NCI-H2196 (cell line): ENCODE results near the gene ADAD2.
A peak's percentile ranks its signal among the peaks of the same experiment; 100 is the strongest.

ENCODE experiments used
- DNase-seq: peaks from one replicate; lab custom pipeline; 2025; ENCODE audit not compliant: unreplicated experiment; lab: John Stamatoyannopoulos, UW

Gene ADAD2

DNA sequence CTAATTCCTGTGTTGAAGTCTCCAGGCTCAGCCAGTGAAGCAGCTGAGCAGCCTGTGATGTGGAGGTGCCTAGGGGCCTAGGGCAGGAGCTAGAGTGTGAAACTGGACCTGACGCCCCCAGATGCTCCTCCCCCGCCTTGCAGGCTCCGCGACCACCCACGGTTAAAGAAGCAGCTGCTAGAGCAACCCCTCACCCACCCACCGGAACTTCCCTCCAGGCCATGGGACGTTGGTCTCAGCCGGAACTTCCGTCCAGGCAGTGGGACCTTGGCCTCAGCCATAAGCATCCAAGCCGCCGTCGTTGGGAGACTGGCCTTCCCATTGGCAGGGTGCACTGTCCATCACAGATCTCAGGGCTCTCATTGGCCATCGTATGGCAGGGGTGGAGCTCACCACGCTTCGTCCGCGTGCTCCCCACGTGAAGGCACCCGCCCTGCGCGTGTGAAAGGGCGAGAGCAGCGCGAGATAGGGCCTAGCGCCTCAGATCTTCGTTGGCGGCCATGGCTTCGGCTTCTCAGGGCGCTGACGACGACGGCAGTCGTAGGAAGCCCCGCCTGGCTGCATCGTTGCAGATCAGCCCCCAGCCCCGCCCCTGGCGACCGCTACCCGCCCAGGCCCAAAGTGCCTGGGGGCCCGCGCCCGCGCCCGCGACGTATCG lies at the start of gene ADAD2:
TSS of gene ADAD2 (plus strand) at position 427 of the 658 bp plus-strand sequence. CDS start at position 501, 74 bp downstream.
- no peak for DNase-seq

DNA sequence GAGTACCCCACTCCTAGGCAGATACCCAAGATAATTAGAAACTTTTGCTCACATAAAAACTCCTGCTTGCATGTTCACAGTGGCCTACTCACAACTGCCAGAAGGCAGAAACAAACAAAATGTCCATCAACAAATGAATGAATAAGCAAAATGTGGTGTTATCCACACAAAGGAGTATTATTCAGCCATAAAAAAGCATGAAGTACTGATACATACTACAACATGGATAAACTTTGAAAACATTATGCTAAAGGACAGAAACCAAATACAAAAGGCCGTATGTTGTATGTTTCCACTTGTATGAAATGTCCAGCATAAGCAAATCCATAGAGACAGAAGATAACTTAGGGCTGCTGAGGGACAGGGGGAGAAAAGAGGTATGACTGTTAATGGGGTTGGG lies 47.9 kb upstream of the ADAD2 start:
- DNase-seq, result no peak

DNA sequence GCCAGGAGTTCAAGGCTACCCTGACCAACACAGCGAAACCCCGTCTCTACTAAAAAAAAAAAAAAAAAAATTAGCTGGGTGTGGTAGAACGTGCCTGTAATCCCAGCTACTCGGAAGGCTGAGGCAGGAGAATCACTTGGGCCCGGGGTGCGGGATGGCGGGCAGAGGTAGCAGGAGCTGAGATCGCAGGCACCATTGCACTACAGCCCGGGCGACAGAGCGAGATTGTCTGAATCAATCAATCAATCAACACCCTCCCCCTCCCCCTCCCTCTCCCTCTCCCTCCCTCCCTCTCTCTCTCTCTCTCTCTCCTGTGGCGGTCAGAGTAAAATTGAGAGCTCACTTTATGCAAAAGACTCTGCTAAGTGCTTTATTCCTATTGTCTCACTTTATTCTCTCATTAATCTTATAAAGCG lies 47.2 kb upstream of the ADAD2 start:
- DNase-seq, result no peak

DNA sequence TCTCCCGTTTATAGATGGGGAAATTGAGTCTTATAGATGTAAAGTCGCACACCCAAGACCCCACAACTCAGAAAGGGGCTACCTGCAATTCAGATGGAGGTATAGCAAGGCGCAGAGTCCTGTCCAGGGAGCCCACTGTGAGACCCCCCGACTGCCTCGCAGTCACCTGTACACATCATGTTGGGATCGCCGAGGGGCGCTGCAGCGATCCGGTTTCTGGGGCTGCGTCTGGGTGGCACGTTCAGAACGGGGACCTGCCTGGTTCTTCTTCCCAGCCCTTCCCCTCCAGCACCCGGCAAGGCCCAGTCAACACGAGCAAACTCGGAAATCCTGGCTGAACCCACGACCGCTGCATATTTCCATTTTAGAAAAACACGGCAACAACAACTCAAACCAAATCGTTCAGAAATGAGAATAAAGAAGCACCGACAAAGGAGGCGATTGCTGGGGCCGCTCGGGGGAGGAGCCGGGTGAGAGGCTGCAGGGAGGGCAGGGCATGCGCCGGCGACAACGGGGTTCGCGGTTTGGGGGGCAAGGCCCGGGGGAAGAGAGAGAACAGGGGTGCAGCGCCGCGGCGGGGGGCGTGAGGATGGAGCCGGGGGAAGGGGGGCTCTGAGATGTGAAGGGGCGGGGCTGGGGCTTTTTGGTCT lies 46.6 kb upstream of the ADAD2 start:
- DNase-seq, result no peak

DNA sequence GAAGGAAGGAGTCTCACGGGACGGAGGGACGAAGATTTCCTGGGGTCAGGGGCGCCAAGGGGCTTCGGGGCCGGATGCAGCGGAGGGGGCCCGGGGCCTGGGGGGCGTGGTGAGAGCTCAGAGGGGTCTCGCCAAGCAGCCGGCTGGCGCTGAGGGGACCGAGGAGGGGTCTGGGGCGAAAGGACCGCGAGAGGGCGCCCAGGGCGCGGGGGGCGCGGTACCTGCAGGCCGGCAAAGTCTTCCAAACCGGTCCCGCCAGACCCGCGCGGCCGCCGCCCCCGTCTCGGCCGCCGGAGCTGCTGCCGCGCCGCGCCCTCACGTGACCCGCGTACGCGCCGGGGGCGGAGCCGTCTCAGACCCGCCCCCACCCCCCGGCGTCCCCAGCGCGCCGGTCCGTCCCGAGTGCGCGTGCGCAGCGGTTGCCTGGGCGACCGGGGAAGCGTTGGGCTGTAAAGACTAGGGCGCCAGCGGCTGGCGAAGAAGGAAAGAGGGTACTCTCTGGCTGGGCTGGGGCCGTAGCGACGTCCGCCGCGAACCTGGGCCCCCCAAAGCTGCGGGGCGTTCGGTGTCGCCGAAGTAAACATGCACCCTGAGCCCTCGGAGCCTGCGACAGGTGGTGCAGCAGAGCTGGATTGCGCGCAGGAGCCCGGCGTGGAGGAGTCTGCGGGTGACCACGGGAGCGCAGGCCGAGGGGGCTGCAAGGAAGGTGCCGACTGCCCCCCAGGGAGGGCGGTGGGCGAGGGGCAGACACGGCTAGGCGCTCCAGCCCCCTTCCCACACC lies 45.9 kb upstream of the ADAD2 start, which contains the start of the genes DNAAF1 and HSDL1:
TSS of gene DNAAF1 (plus strand) at position 450 of the 781 bp plus-strand sequence. CDS start at position 583, 133 bp downstream.
TSS of gene HSDL1 (minus strand) at position 319 of the 781 bp plus-strand sequence. CDS start 13,856 bp downstream, outside the sequence.
- peak; percentile 87 for DNase-seq

DNA sequence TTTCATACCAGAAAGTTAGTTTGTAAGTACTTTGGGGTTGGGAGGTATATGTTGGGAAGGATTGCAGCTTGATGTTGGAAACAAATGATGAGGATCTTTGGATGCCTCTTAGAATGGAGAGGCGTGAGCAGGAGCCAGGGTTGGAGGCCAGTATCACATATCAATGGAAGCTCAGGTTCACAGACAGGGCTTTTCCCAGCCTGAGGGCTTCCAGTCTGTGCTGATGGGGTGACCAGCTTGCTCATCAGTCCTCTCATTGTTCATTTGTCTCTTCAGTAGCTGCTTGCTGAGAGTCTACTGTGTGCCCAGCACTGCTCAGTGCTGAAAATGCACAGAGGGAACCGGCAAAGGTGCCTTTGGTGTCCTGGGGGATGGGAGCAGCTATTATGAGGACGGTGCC lies 40.0 kb upstream of the ADAD2 start:
- DNase-seq, result no peak

DNA sequence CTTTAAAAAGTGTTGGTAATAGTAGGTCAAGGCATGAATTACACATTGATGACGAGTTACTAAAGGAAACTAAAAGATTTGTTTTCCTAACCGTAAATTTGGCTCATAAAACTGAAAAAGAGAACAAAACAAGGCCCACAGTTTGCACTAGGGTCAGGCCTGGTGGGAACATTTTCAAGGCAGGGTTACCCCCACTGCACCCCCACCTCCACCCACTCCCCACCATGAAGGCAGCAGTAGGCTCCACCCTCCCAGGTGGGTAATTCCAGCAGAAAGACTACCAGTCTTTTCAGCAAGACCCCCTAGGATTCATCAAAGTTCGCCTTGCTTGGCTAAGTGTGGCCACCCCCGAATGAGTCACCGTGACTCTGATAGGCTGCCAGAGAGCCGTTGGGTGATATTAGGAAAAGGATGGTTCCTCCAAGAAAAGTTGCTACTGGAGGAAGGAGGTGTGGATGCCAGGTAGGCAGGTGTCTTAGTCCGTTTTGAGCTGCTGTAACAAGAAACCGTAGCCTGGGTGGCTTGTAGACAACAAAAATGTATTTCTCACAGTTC lies 37.2 kb upstream of the ADAD2 start:
- DNase-seq, result no peak

DNA sequence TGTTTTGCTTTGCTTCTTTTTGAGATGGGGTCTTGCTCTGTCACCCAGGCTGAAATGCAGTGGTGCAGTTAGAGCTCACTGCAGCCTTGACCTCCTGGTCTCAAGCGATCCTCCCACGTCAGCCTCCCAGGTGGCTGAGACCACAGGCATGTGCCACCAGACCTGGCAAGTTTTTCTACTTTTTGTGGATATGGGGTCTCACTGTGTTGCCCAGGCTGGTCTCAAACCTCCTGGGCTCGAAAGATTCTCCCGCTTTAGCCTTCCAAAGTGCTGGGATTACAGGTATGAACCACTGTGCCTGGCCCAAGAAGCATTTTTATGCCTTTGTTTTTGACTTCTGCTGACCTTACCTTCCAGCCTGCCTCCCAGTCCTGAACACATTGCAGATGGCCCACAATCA lies 35.7 kb upstream of the ADAD2 start:
- no peak for DNase-seq

DNA sequence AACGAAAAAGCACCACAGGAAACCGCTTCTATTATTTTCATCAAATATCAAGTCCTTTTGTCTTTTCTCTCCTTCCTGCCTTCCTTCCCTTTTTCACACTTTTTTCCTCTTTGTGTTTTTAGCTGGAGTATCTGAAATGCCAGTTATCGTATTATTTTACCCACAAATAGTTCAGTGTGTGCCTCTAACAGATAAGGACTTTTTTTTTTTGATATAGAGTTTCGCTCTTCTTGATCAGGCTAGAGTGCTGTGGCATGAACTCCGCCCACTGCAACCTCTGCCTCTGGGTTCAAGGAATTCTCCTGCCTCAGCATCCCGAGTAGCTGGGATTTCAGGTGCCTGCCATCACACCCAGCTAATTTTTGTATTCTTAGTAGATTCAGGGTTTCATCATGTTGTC lies 35.2 kb upstream of the ADAD2 start:
- no peak for DNase-seq

DNA sequence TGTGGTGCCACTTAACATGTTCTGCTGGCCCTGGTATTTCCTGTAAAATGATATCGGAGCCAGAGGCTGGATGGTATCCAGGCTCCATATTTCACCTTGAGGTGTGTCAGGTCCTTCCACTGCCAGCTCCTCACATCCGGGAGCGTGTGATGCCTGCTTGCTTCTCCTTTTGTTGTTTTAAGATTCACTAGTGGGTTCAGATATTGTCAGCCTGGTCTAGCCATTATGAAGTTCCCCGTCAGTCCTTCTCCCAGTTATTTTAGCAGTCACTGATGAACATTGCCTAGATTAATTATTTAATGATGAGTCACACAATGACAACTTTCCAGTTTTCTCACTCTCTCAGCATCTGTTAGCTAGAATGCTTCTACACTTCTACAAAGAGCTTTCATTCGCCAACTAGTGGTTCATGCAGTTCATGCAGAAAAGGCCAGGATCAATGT lies 34.6 kb upstream of the ADAD2 start:
- no peak for DNase-seq

DNA sequence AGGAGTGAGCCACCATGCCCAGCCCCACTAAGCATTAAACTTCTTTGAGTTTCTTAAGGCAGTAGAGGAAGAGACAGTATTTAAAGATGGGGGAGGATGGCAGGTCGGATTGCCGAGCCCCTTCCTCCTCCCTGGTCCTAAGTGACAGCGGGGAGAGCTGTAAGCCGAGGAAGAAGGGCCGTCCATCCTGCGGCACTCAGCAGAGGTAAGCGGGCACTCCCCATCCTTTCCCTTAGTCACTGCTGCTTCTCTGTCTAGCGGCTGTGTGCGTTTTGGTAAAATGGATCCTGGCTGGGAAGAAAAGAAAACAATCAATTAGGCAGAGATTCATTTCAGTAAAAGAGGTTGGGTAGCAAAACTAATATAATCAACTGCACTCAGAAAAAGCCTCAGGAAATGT lies 31.9 kb upstream of the ADAD2 start:
- DNase-seq, result no peak

DNA sequence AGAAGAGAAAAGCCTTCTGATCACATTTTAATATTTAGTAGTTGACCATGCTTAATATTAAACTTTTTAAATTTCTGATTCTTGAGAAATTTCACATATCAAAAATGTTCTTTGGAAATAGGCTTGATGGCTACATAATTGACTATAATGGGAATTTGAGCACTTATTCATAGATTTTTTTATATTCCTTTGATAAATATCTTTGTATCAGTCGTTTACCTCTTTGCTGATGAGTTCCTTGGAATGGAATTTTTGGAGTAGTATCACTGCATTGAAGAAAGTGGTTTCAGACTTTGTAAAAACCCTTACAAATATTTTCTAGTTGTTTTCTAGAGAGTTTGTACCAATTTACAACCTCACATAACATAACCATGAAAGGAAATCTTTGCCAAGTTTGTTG lies 31.2 kb upstream of the ADAD2 start:
- DNase-seq, result no peak

DNA sequence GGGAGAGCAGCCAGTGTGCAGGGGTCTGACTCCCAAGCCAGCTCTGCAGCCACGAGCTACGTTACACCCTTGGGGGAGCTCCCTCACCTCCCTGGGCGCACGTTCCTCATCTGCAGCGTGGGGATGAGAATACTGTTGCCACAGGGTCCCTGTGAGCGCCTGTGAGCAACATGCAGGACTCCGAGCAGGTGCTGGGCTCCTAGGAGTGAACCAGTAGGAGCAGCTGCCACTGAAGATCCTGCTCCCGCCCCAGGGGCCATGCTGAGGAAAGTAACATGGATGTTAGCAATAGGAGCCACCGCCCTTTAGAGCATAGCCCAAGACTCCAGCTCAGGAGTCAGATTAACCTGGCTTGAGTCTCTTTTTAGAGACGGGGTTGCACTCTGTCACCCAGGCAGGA lies 29.9 kb upstream of the ADAD2 start:
- DNase-seq, result no peak

DNA sequence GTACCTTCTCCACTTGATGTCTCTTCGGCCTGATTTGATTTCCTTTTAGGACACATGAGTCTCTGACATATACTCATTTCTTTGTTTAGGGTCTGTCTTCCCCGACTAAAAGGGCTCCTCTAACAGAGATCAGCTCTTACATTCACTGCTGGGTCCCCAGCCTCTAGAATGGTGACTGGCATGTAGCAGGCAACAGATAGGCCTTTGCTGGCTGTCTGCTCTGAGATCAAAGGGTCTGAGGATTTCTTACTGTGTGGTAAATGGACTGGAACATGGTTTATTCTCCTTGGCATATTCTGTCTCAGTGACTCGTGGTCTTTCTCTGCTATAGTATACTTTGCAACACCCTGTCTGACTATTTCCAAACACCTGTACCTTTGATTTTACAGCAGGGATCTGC lies 29.2 kb upstream of the ADAD2 start:
- no peak for DNase-seq

DNA sequence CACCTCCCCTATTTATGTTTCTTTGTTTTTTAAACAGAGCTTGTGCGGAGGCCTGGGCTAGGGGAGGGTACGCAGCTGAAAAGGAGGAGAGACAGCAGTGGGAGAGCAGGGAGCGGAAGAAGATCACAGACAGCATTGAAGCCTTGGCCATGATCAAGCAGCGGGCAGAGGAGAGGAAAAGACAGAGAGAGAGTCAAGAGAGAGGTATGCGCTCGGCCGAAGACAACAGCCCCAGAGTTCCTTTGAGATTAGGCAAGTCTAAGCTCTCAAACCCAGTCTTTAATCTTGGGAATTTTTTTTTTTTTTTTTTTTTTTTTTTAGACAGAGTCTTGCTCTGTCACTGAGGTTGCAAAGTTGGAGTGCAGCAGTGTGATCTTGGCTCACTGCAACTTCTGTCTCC lies 25.2 kb upstream of the ADAD2 start:
- no peak for DNase-seq

DNA sequence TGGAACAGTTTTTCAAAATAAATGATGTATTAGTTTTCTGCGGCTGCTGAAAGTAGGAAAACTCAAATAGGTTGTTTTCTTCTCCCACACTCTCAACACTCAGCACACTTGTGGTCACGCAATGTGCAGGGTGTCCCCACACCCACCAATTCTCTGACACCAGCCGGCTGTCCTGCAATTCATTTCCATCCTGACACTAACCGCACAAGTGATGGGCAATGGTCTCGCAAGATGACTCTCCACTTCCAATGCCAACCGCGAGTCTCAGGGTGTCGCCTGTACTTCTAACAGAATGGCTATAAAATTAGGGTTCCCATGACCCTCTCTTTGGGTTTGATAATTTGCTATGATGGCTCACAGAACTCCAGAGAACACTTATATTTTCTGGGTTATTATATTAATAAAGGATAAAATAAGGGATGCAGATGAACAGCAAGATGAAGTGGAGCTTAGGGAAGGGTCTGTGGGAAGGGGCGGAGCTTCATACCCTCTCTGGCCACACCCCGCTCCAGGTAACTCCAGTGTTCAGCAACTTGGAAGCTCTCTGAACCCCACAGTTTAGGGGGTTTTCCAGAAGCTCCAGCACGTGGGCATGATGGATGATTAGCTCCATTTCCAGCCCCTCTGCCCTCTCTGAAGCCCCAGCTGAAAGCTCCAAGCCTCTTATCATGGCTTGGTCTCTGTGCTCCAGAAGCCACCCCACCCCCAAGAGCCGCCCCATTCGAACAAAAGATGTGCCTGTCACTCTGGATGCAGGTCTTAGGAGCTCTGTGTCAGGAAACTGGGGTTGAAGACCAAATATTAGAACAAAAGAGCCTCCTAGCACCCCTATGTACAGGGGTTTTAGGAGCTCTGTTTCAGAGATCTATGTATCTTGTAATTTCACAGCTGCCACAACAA lies 23.9 kb upstream of the ADAD2 start:
- no peak for DNase-seq

DNA sequence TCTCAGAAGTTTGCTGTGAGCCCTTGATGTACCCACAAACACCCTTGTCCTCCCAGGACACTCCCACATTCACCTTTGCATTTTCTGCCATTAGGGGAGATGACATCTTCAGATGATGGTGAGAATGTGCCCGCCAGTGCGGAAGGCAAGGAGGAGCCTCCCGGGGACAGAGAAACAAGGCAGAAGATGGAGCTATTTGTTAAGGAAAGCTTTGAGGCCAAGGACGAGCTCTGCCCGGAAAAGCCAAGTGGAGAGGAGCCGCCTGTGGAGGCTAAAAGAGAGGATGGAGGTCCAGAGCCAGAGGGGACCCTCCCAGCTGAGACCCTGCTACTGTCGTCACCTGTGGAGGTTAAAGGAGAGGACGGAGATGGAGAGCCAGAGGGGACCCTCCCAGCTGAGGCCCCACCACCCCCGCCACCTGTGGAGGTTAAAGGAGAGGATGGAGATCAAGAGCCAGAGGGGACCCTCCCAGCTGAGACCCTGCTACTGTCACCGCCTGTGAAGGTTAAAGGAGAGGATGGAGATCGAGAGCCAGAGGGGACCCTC lies 21.1 kb upstream of the ADAD2 start:
- no peak for DNase-seq

DNA sequence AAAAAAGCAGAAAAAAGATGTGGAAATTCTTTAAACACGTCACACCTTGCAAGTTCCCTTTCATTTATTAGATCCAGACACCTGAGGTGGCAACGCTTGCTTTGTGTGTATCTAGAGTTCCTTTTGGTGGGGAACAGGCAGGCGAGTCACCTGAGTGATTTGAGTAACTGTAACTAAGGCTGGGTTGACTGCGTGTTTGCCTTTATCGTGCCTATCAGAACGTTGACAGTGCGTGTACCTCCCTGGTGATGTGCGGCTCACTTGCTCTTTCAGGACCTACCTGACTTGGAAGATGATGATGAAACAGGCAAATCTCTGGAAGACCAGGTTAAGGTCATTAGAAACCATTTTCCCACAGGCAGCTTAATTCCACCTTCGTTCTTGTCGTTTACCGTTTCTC lies 16.6 kb upstream of the ADAD2 start:
- DNase-seq, result no peak

DNA sequence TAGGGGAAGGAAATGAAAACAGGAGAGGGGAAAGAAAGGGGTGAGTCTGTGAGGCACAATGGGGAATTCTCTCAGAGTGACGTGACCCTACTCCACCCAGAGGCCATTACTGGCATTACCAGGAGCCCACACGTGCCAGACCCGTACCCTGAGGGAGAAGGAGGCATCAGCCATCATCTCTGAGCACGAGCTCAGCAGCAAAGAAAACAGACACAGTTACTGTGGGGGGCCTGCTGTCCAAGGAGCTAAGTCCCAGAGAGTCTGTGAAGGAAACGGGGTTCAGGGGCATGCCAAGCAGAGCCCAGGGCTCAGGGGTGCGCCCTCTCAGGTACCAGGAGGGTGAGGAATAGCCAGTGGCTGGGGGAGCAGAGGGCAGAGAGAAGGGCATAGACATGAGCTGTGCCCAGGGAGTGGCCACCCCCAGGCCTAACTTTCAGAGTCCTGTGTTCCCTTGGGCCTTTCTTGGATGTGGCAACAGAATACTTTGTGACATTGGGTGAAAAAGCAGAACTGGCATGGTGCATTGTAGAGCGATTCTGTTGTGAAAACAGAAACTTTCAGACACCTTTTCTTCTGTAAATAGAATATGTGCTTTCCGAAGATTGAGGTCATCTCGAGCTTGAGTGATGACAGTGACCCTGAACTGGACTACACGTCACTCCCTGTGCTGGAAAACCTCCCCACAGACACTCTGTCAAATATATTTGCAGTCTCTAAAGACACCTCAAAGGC lies 15.4 kb upstream of the ADAD2 start:
- DNase-seq, result no peak
